Stimulated activated effector memory CD8-positive, alpha-beta T cell treated with anti-CD3 and anti-CD28 coated beads, Interleukin-12 subunit alpha, Interleukin-12 subunit beta, amount 100 ng/mL, for 72 hours (primary cell): Measurements from ENCODE around the gene DNAJA4.

Source experiments
- ATAC-seq: fragments of 150-1000 bp; cut with Tn5 transposase; 2 replicates; pipeline ENCODE4 v1.10.0; 2021
- DNase-seq, 2 donors: peaks; one replicate each; pipeline ENCODE4 v3.0.0; 2021 to 2022; ENCODE audit warnings: low spot score in 2 of 2
- H3K27ac Mint-ChIP-seq: one replicate; pipeline ENCODE4 v1.8.0; 2022; ENCODE audit warnings: mild to moderate bottlenecking, mixed read lengths
- H3K36me3 Mint-ChIP-seq: one replicate; pipeline ENCODE4 v1.8.0; 2022; ENCODE audit warnings: mild to moderate bottlenecking, mixed read lengths
- H3K4me1 Mint-ChIP-seq: one replicate; pipeline ENCODE4 v1.8.0; 2022; ENCODE audit warnings: mixed read lengths
- H3K4me3 Mint-ChIP-seq: one replicate; pipeline ENCODE4 v1.8.0; 2022; ENCODE audit warnings: mild to moderate bottlenecking, mixed read lengths
- H3K9me3 Mint-ChIP-seq: one replicate; pipeline ENCODE4 v1.8.0; 2022; ENCODE audit warnings: mixed read lengths

DNAJA4 gene

GRCh38 chr15:78313383-78313782 lies 49.0 kb downstream of the DNAJA4 start:
- ATAC-seq = peak; percentile 12

GRCh38 chr15:78314181-78314581 lies 49.8 kb downstream of the DNAJA4 start:
- H3K4me1 Mint-ChIP-seq = no peaks in the 10 kb centered on the region
- no peak overlapping the region for H3K27ac Mint-ChIP-seq
- ATAC-seq = no peak
- H3K4me3 Mint-ChIP-seq = no peak overlapping the region
- no peak for DNase-seq
- H3K36me3 Mint-ChIP-seq = no peaks in the 10 kb centered on the region
- H3K9me3 Mint-ChIP-seq = no peaks in the 10 kb centered on the region

More at GRCh38 chr15:78313383-78313782, 49.0 kb downstream of the DNAJA4 start:
- Mint-ChIP-seq H3K4me1 (no peaks in the 10 kb centered on the region), H3K36me3 (no peaks in the 10 kb centered on the region), H3K4me3 (no peak overlapping the region), H3K9me3 (no peaks in the 10 kb centered on the region), H3K27ac (no peak overlapping the region)
- DNase-seq = no peak

GRCh38 chr15:78315686-78316282 lies 51.4 kb downstream of the DNAJA4 start:
- Mint-ChIP-seq H3K27ac (no peak overlapping the region), H3K36me3 (no peaks in the 10 kb centered on the region), H3K9me3 (no peaks in the 10 kb centered on the region), H3K4me1 (no peaks in the 10 kb centered on the region), H3K4me3 (no peak overlapping the region)
- ATAC-seq (peak; percentile 22), DNase-seq (no peak)

GRCh38 chr15:78316283-78317083 lies 52.1 kb downstream of the DNAJA4 start:
- no peak for ATAC-seq
- H3K9me3 Mint-ChIP-seq = no peaks in the 10 kb centered on the region

GRCh38 chr15:78317145-78317836 lies 52.9 kb downstream of the DNAJA4 start:
- no peak for ATAC-seq
- Mint-ChIP-seq H3K4me3 (no peak overlapping the region), H3K4me1 (no peaks in the 10 kb centered on the region), H3K9me3 (no peaks in the 10 kb centered on the region), H3K27ac (no peak overlapping the region), H3K36me3 (no peaks in the 10 kb centered on the region)
- no peak for DNase-seq

More at GRCh38 chr15:78316283-78317083, 52.1 kb downstream of the DNAJA4 start:
- no peak overlapping the region for H3K27ac Mint-ChIP-seq
- no peaks in the 10 kb centered on the region for H3K36me3 Mint-ChIP-seq
- DNase-seq = no peak
- H3K4me3 Mint-ChIP-seq = no peak overlapping the region
- no peaks in the 10 kb centered on the region for H3K4me1 Mint-ChIP-seq

- H3K27ac Mint-ChIP-seq = no peak overlapping the region
- ATAC-seq (no peak), DNase-seq (no peak)
- no peaks in the 10 kb centered on the region for H3K9me3 Mint-ChIP-seq
- H3K4me3 Mint-ChIP-seq = no peak overlapping the region
- no peaks in the 10 kb centered on the region for H3K4me1 Mint-ChIP-seq
- no peaks in the 10 kb centered on the region for H3K36me3 Mint-ChIP-seq
These were observed 55.2 kb downstream of the DNAJA4 start for GRCh38 chr15:78319588-78319987.

- no peak for ATAC-seq
- no peaks in the 10 kb centered on the region for H3K36me3 Mint-ChIP-seq
- no peak overlapping the region for H3K27ac Mint-ChIP-seq
- H3K9me3 Mint-ChIP-seq = no peaks in the 10 kb centered on the region
- DNase-seq = no peak
- H3K4me1 Mint-ChIP-seq = no peaks in the 10 kb centered on the region
- H3K4me3 Mint-ChIP-seq = no peak overlapping the region
These were observed 55.8 kb downstream of the DNAJA4 start for GRCh38 chr15:78320183-78320582.

GRCh38 chr15:78321041-78321570 lies 56.7 kb downstream of the DNAJA4 start:
- H3K27ac Mint-ChIP-seq = no peak overlapping the region
- ATAC-seq (no peak), DNase-seq (no peak)
- H3K9me3 Mint-ChIP-seq = no peaks in the 10 kb centered on the region
- no peaks in the 10 kb centered on the region for H3K4me1 Mint-ChIP-seq
- H3K36me3 Mint-ChIP-seq = no peaks in the 10 kb centered on the region
- no peak overlapping the region for H3K4me3 Mint-ChIP-seq

GRCh38 chr15:78321786-78322185 lies 57.4 kb downstream of the DNAJA4 start:
- no peak for DNase-seq
- Mint-ChIP-seq H3K9me3 (no peaks in the 10 kb centered on the region), H3K4me1 (no peaks in the 10 kb centered on the region), H3K36me3 (no peaks in the 10 kb centered on the region), H3K27ac (no peak overlapping the region), H3K4me3 (no peak overlapping the region)
- no peak for ATAC-seq

GRCh38 chr15:78322243-78322642 lies 57.9 kb downstream of the DNAJA4 start:
- ATAC-seq (no peak), DNase-seq (no peak)
- no peaks in the 10 kb centered on the region for H3K4me1 Mint-ChIP-seq
- H3K27ac Mint-ChIP-seq = no peak overlapping the region
- H3K36me3 Mint-ChIP-seq = no peaks in the 10 kb centered on the region
- H3K4me3 Mint-ChIP-seq = no peak overlapping the region
- no peaks in the 10 kb centered on the region for H3K9me3 Mint-ChIP-seq

GRCh38 chr15:78322724-78323521 lies 58.6 kb downstream of the DNAJA4 start:
- no peak for ATAC-seq
- H3K36me3 Mint-ChIP-seq = no peaks in the 10 kb centered on the region
- H3K9me3 Mint-ChIP-seq = no peaks in the 10 kb centered on the region
- H3K4me1 Mint-ChIP-seq = no peaks in the 10 kb centered on the region
- DNase-seq = no peak
- H3K4me3 Mint-ChIP-seq = no peak overlapping the region
- H3K27ac Mint-ChIP-seq = no peak overlapping the region

GRCh38 chr15:78323693-78324092 lies 59.3 kb downstream of the DNAJA4 start:
- no peaks in the 10 kb centered on the region for H3K9me3 Mint-ChIP-seq
- DNase-seq (no peak), ATAC-seq (no peak)
- H3K4me1 Mint-ChIP-seq = no peaks in the 10 kb centered on the region
- H3K27ac Mint-ChIP-seq = no peak overlapping the region
- H3K36me3 Mint-ChIP-seq = no peaks in the 10 kb centered on the region
- H3K4me3 Mint-ChIP-seq = no peak overlapping the region

GRCh38 chr15:78324144-78324543 lies 59.8 kb downstream of the DNAJA4 start:
- ATAC-seq (no peak), DNase-seq (no peak)
- Mint-ChIP-seq H3K4me3 (no peak overlapping the region), H3K9me3 (no peaks in the 10 kb centered on the region), H3K4me1 (no peaks in the 10 kb centered on the region), H3K27ac (no peak overlapping the region), H3K36me3 (no peaks in the 10 kb centered on the region)

GRCh38 chr15:78325092-78325843 lies 60.9 kb downstream of the DNAJA4 start:
- Mint-ChIP-seq H3K9me3 (no peaks in the 10 kb centered on the region), H3K4me1 (peaks cover 6% of the 10 kb centered on the region), H3K36me3 (no peaks in the 10 kb centered on the region), H3K27ac (no peak overlapping the region), H3K4me3 (no peak overlapping the region)
- no peak for ATAC-seq
- DNase-seq = no peak
